Measurements from ENCODE around the gene NDUFC2. TPM values are rescaled to one million over a fixed set of nuclear protein-coding genes. Genes with fewer than 3 reads are reported as not detected.

Gene NDUFC2
- polyA plus RNA-seq, 1 donor from 2014 or later = 269 TPM

- Histone ChIP-seq H3K79me2 (replicated peaks; ENCODE audit: insufficient read depth, low read length) (peaks cover 27% of the 10 kb centered on the region), H4K20me1 (ENCODE audit: insufficient read depth) (no peaks in the 10 kb centered on the region)
Observed at GRCh38 chr11:78072455-78072854, 7.2 kb downstream of the NDUFC2 start.

GRCh38 chr11:78071717-78072116 lies 7.9 kb downstream of the NDUFC2 start:
- H3K9me2 ChIP-seq (ENCODE audit: insufficient read depth, low read length) = no peaks in the 10 kb centered on the region
- peaks cover 6% of the 10 kb centered on the region for H3K36me3 ChIP-seq (ENCODE audit: insufficient read depth, low read length)
- no peak overlapping the region for H2AFZ ChIP-seq (ENCODE audit: low read depth, low read length)
- no peak overlapping the region for H3K27ac ChIP-seq (ENCODE audit: low read length)
- H3K4me3 ChIP-seq (ENCODE audit: low read length) = no peak overlapping the region
- no peak overlapping the region for H3K9ac ChIP-seq (ENCODE audit: low read length)
- H3K79me2 ChIP-seq (replicated peaks; ENCODE audit: insufficient read depth, low read length) = peaks cover 19% of the 10 kb centered on the region
- no peaks in the 10 kb centered on the region for H3K27me3 ChIP-seq (ENCODE audit: insufficient read depth, low read depth, low read length)
- no peak overlapping the region for H3K4me2 ChIP-seq (ENCODE audit: low read length)
- H4K20me1 ChIP-seq (ENCODE audit: insufficient read depth) = no peaks in the 10 kb centered on the region
- no peaks in the 10 kb centered on the region for H3F3A ChIP-seq (ENCODE audit: insufficient read depth, low read length, poor library complexity, severe bottlenecking)
- H3K9me3 ChIP-seq (ENCODE audit: low read length) = no peaks in the 10 kb centered on the region
- TF ChIP-seq SMC3 (conservative IDR thresholded peaks at IDR 0.05; ENCODE audit: poor library complexity) = no peak
- no peak for TF ChIP-seq MXI1 (conservative IDR thresholded peaks at IDR 0.05; ENCODE audit: poor library complexity, severe bottlenecking)
- no peak for TF ChIP-seq REST (IDR thresholded peaks at IDR 0.05; ENCODE audit: borderline replicate concordance)
- no peak for TF ChIP-seq EZH2 (IDR thresholded peaks at IDR 0.05; ENCODE audit: borderline replicate concordance, insufficient read depth, low read length, poor library complexity, severe bottlenecking)
- no peak for TF ChIP-seq POLR2AphosphoS5 (IDR thresholded peaks at IDR 0.05)
- no peak for TF ChIP-seq RAD21 (conservative IDR thresholded peaks at IDR 0.05)
- no peak for TF ChIP-seq TAF1 (IDR thresholded peaks at IDR 0.05; ENCODE audit: low read depth)

More at GRCh38 chr11:78072455-78072854, 7.2 kb downstream of the NDUFC2 start:
- Histone ChIP-seq H3K27ac (ENCODE audit: low read length) (no peak overlapping the region), H3K9ac (ENCODE audit: low read length) (no peak overlapping the region), H3K9me2 (ENCODE audit: insufficient read depth, low read length) (no peaks in the 10 kb centered on the region), H3F3A (ENCODE audit: insufficient read depth, low read length, poor library complexity, severe bottlenecking) (no peaks in the 10 kb centered on the region), H2AFZ (ENCODE audit: low read depth, low read length) (no peak overlapping the region), H3K4me2 (ENCODE audit: low read length) (no peak overlapping the region), H3K27me3 (ENCODE audit: insufficient read depth, low read depth, low read length) (no peaks in the 10 kb centered on the region), H3K4me3 (ENCODE audit: low read length) (no peak overlapping the region), H3K9me3 (ENCODE audit: low read length) (no peaks in the 10 kb centered on the region), H3K36me3 (ENCODE audit: insufficient read depth, low read length) (peaks cover 6% of the 10 kb centered on the region)
- TF ChIP-seq MXI1 (conservative IDR thresholded peaks at IDR 0.05; ENCODE audit: poor library complexity, severe bottlenecking) (no peak), REST (IDR thresholded peaks at IDR 0.05; ENCODE audit: borderline replicate concordance) (no peak), RAD21 (conservative IDR thresholded peaks at IDR 0.05) (no peak), EP300 (conservative IDR thresholded peaks at IDR 0.05; ENCODE audit: poor library complexity, severe bottlenecking) (no peak), POLR2AphosphoS5 (IDR thresholded peaks at IDR 0.05) (no peak), EZH2 (IDR thresholded peaks at IDR 0.05; ENCODE audit: borderline replicate concordance, insufficient read depth, low read length, poor library complexity, severe bottlenecking) (no peak), CTCF (IDR thresholded peaks at IDR 0.05; ENCODE audit: poor library complexity, severe bottlenecking) (no peak), TAF1 (IDR thresholded peaks at IDR 0.05; ENCODE audit: low read depth) (no peak), SMC3 (conservative IDR thresholded peaks at IDR 0.05; ENCODE audit: poor library complexity) (no peak)
